Astrocyte (in vitro differentiated cells and primary cell): ENCODE data around the gene AGT.

ENCODE experiments used
- CTCF ChIP-seq: IDR thresholded peaks from 2 replicates; pipeline ENCODE4 v1.5.1; 2011; ENCODE audit warnings: low read depth, mild to moderate bottlenecking, inconsistent platforms, low read length, moderate library complexity; ENCODE audit not compliant: insufficient read depth
- EZH2 ChIP-seq: IDR thresholded peaks from 2 replicates; pipeline ENCODE4 v1.6.1; 2012; ENCODE audit warnings: mild to moderate bottlenecking, low read length, inconsistent platforms; ENCODE audit not compliant: insufficient read depth

- TF ChIP-seq CTCF (no peak), EZH2 (no peak)
These were observed 38.5 kb upstream of the AGT start for GRCh38 chr1:230752407-230752806.
